GM23338 (cell line): ENCODE results near the gene CRYBG2. TPM values are rescaled to one million over a fixed set of nuclear protein-coding genes. Genes with fewer than 3 reads are reported as not detected.
A peak's percentile ranks its signal among the peaks of the same experiment; 100 is the strongest.

ENCODE experiments used
- ATAC-seq: fragments of 200-7000 bp; cut with Tn5 transposase; 3 replicates; pipeline ENCODE4 v1.9.1; 2020
- DNase-seq: peaks from one replicate; pipeline ENCODE4 v3.0.0-alpha.2; 2015; ENCODE audit warnings: low spot score
- H2AFZ ChIP-seq: fragments of 200-600 bp; sonication (generic); 2 replicates; pipeline ENCODE4 v1.8.0; 2016; ENCODE audit warnings: antibody characterized with exemption, mild to moderate bottlenecking, moderate library complexity
- H3F3A ChIP-seq: fragments of 200-600 bp; sonication (generic); replicated peaks from 2 replicates; pipeline ENCODE4 v1.8.0; 2017; ENCODE audit warnings: antibody characterized with exemption, mixed run types, low read depth
- H3K27ac ChIP-seq: fragments of 200-600 bp; sonication (generic); 2 replicates; pipeline ENCODE4 v1.6.1; 2016; ENCODE audit warnings: low read depth
- H3K27me3 ChIP-seq: fragments of 200-600 bp; sonication (generic); 2 replicates; pipeline ENCODE4 v1.8.0; 2016; ENCODE audit warnings: mild to moderate bottlenecking, mixed run types, moderate library complexity; ENCODE audit not compliant: insufficient read depth
- H3K36me3 ChIP-seq: fragments of 200-600 bp; sonication (generic); 2 replicates; pipeline ENCODE4 v1.8.0; 2016; ENCODE audit warnings: mild to moderate bottlenecking; ENCODE audit not compliant: insufficient read depth
- H3K4me1 ChIP-seq: fragments of 200-600 bp; sonication (generic); 2 replicates; pipeline ENCODE4 v1.8.0; 2016; ENCODE audit warnings: mild to moderate bottlenecking, moderate library complexity; ENCODE audit not compliant: insufficient read depth
- H3K4me2 ChIP-seq: fragments of 200-600 bp; sonication (generic); 2 replicates; pipeline ENCODE4 v1.7.1; 2017; ENCODE audit warnings: mixed run types
- H3K4me3 ChIP-seq: fragments of 200-600 bp; sonication (generic); 2 replicates; pipeline ENCODE4 v1.6.1; 2016; ENCODE audit warnings: mixed run types
- H3K79me2 ChIP-seq: fragments of 200-600 bp; sonication (generic); replicated peaks from 2 replicates; pipeline ENCODE4 v1.8.0; 2017; ENCODE audit warnings: mild to moderate bottlenecking; ENCODE audit not compliant: insufficient read depth
- H3K9me2 ChIP-seq: fragments of 200-600 bp; sonication (generic); 2 replicates; pipeline ENCODE4 v1.8.0; 2017; ENCODE audit not compliant: insufficient read depth
- H4K20me1 ChIP-seq: fragments of 200-600 bp; sonication (generic); replicated peaks from 2 replicates; pipeline ENCODE4 v1.8.0; 2017; ENCODE audit warnings: mild to moderate bottlenecking; ENCODE audit not compliant: insufficient read depth
- H3K27ac Mint-ChIP-seq: 2 replicates; pipeline ENCODE4 v1.8.0; 2020; ENCODE audit warnings: inconsistent platforms, mild to moderate bottlenecking, moderate library complexity, mixed read lengths
- H3K27me3 Mint-ChIP-seq: 3 replicates; pipeline ENCODE4 v1.8.0; 2022; ENCODE audit warnings: low read depth, mild to moderate bottlenecking, moderate library complexity, mixed read lengths, inconsistent platforms; ENCODE audit not compliant: insufficient read depth, poor library complexity
- H3K36me3 Mint-ChIP-seq: 3 replicates; pipeline ENCODE4 v1.8.0; 2021; ENCODE audit warnings: low read depth, mild to moderate bottlenecking, inconsistent platforms, moderate library complexity, mixed read lengths
- H3K4me1 Mint-ChIP-seq: 3 replicates; pipeline ENCODE4 v1.8.0; 2020; ENCODE audit warnings: mild to moderate bottlenecking, inconsistent platforms, mixed read lengths
- H3K4me3 Mint-ChIP-seq: 3 replicates; pipeline ENCODE4 v1.8.0; 2021; ENCODE audit warnings: moderate library complexity, mild to moderate bottlenecking, inconsistent platforms, mixed read lengths
- H3K9me3 Mint-ChIP-seq: 3 replicates; pipeline ENCODE4 v1.8.0; 2020; ENCODE audit warnings: moderate library complexity, mild to moderate bottlenecking, inconsistent platforms, mixed read lengths
- CTCF ChIP-seq, 2 experiments: fragments of 200-600 bp in 1 of 2; sonication (generic) in 1 of 2; conservative IDR thresholded peaks; 2 replicates each; pipeline versions ENCODE4 v1.5.1 to v1.6.1; 2016 to 2017; ENCODE audit warnings: antibody characterized with exemption in 2 of 2, low read depth in 2 of 2, mild to moderate bottlenecking in 2 of 2, moderate library complexity in 1 of 2
- EZH2 ChIP-seq: fragments of 200-600 bp; sonication (generic); IDR thresholded peaks from one replicate; pipeline ENCODE4 v1.8.0; 2017; ENCODE audit warnings: antibody characterized with exemption, mild to moderate bottlenecking, low read depth; ENCODE audit not compliant: unreplicated experiment
- NANOG ChIP-seq: IDR thresholded peaks from 2 replicates; pipeline ENCODE4 v1.6.1; 2016; ENCODE audit warnings: antibody characterized with exemption, borderline replicate concordance
- POLR2AphosphoS5 ChIP-seq: IDR thresholded peaks from 2 replicates; pipeline ENCODE4 v1.6.1; 2016; ENCODE audit warnings: antibody characterized with exemption, low read depth
- STAT1 ChIP-seq: IDR thresholded peaks from one replicate; pipeline ENCODE4 v1.6.1; 2016; ENCODE audit warnings: antibody characterized with exemption; ENCODE audit not compliant: unreplicated experiment
- ZNF114 ChIP-seq: fragments of 250-450 bp; sonication (Bioruptor Pico); IDR thresholded peaks from 2 replicates; pipeline ENCODE4 v1.5.0; 2020; ENCODE audit warnings: mild to moderate bottlenecking, moderate library complexity
- ZNF462 ChIP-seq: fragments of 250-450 bp; sonication (Bioruptor Pico); IDR thresholded peaks from 2 replicates; pipeline ENCODE4 v1.5.0; 2020; ENCODE audit warnings: mild to moderate bottlenecking, moderate library complexity
- polyA plus RNA-seq: library from polyadenylated mRNA; unstranded; fragments of >200 nt; fragmentation: Nextera tagmentation; extraction: Ambion mirVana; gene quantifications from 2 replicates; pipeline ENCODE4 v1.2.1, GENCODE V29; 2016
- total RNA-seq: library from RNA; depleted of rRNA; stranded (reverse); fragments of >200 nt; shearing (Covaris generic); gene quantifications from 2 replicates; pipeline ENCODE4 v1.2.3, GENCODE V29; 2014
- TF ChIP-seq, protein P1 (sequence below): IDR thresholded peaks from one replicate; pipeline ENCODE4 v1.6.1; 2018; ENCODE audit warnings: antibody characterized with exemption; ENCODE audit not compliant: unreplicated experiment

The CRYBG2 gene
- total and polyA plus RNA-seq, 2 experiments from 2014 or later = 17.6 to 18.4 TPM

- no peaks in the 10 kb centered on the region for H3K9me2 ChIP-seq
- H3K4me3 ChIP-seq = peak overlapping the region; percentile 85
- H3K27ac Mint-ChIP-seq = peak overlapping the region; percentile 52
- DNase-seq = no peak
- H3K4me1 ChIP-seq = peaks cover 20% of the 10 kb centered on the region
- H3K4me2 ChIP-seq = peak overlapping the region; percentile 92
- peaks cover 43% of the 10 kb centered on the region for H3K4me1 Mint-ChIP-seq
- no peaks in the 10 kb centered on the region for H3K79me2 ChIP-seq
- peak overlapping the region; percentile 66; the same call in 1 of the 2 replicates for H3K27ac ChIP-seq
- H3K27me3 ChIP-seq = no peaks in the 10 kb centered on the region
- H3K4me3 Mint-ChIP-seq = peak overlapping the region; percentile 61
- peaks cover 29% of the 10 kb centered on the region for H3K27me3 Mint-ChIP-seq
- H3K36me3 ChIP-seq = peaks cover 16% of the 10 kb centered on the region
- peaks cover 18% of the 10 kb centered on the region for H3F3A ChIP-seq
- peaks cover 3% of the 10 kb centered on the region; the same call in 1 of the 2 replicates for H4K20me1 ChIP-seq
- H2AFZ ChIP-seq = no peak overlapping the region
- TF ChIP-seq EZH2 = no peak
- no peak for TF ChIP-seq POLR2AphosphoS5
- TF ChIP-seq STAT1 = no peak
- no peak for TF ChIP-seq ZNF462
- no peak for TF ChIP-seq NANOG
- TF ChIP-seq, protein P1, sequence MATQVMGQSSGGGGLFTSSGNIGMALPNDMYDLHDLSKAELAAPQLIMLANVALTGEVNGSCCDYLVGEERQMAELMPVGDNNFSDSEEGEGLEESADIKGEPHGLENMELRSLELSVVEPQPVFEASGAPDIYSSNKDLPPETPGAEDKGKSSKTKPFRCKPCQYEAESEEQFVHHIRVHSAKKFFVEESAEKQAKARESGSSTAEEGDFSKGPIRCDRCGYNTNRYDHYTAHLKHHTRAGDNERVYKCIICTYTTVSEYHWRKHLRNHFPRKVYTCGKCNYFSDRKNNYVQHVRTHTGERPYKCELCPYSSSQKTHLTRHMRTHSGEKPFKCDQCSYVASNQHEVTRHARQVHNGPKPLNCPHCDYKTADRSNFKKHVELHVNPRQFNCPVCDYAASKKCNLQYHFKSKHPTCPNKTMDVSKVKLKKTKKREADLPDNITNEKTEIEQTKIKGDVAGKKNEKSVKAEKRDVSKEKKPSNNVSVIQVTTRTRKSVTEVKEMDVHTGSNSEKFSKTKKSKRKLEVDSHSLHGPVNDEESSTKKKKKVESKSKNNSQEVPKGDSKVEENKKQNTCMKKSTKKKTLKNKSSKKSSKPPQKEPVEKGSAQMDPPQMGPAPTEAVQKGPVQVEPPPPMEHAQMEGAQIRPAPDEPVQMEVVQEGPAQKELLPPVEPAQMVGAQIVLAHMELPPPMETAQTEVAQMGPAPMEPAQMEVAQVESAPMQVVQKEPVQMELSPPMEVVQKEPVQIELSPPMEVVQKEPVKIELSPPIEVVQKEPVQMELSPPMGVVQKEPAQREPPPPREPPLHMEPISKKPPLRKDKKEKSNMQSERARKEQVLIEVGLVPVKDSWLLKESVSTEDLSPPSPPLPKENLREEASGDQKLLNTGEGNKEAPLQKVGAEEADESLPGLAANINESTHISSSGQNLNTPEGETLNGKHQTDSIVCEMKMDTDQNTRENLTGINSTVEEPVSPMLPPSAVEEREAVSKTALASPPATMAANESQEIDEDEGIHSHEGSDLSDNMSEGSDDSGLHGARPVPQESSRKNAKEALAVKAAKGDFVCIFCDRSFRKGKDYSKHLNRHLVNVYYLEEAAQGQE = no peak
- TF ChIP-seq CTCF (conservative IDR thresholded peaks at IDR 0.05; ENCODE audit: low read depth in 2 of 2) = no peak
- TF ChIP-seq ZNF114 = no peak
- no peaks in the 10 kb centered on the region; the same call in 2 of the 3 replicates for H3K9me3 Mint-ChIP-seq
- H3K36me3 Mint-ChIP-seq = peaks cover 28% of the 10 kb centered on the region
- ATAC-seq = no peak
Observed at GRCh38 chr1:26281091-26281958, 72.6 kb downstream of the CRYBG2 start.
